ENCODE data around the gene KIF1A.

The KIF1A gene

GRCh38 chr2:240786871-240787311 lies 33.1 kb downstream of the KIF1A start:
- Histone ChIP-seq H3F3A (ENCODE audit: insufficient read depth, low read length) (no peaks in the 10 kb centered on the region), H3K4me3 (ENCODE audit: low read depth, low read length, poor library complexity, severe bottlenecking) (no peak overlapping the region), H3K9ac (ENCODE audit: low read length) (no peak overlapping the region), H4K20me1 (ENCODE audit: insufficient read depth, low read length) (no peaks in the 10 kb centered on the region), H3K27ac (ENCODE audit: low read depth, low read length, poor library complexity, severe bottlenecking) (no peak overlapping the region), H3K27me3 (ENCODE audit: insufficient read depth, low read length) (no peaks in the 10 kb centered on the region), H2AFZ (ENCODE audit: low read length) (no peak overlapping the region), H3K9me3 (ENCODE audit: low read length) (no peaks in the 10 kb centered on the region), H3K36me3 (ENCODE audit: insufficient read depth, low read length) (no peaks in the 10 kb centered on the region), H3K79me2 (ENCODE audit: insufficient read depth, low read length) (no peaks in the 10 kb centered on the region), H3K4me1 (ENCODE audit: insufficient read depth, low read length, severe bottlenecking) (no peaks in the 10 kb centered on the region), H3K9me2 (ENCODE audit: low read depth, low read length) (no peaks in the 10 kb centered on the region), H3K4me2 (ENCODE audit: low read length) (no peak overlapping the region)
- TF ChIP-seq CTCF (IDR thresholded peaks at IDR 0.05; ENCODE audit: low read length), result no peak
- no peak for TF ChIP-seq EZH2 (IDR thresholded peaks at IDR 0.05; ENCODE audit: borderline replicate concordance, low read length)

GRCh38 chr2:240786355-240786841 lies 33.6 kb downstream of the KIF1A start:
- TF ChIP-seq CTCF (IDR thresholded peaks at IDR 0.05; ENCODE audit: low read length) (no peak), EZH2 (IDR thresholded peaks at IDR 0.05; ENCODE audit: borderline replicate concordance, low read length) (no peak)
- H3K36me3 ChIP-seq (ENCODE audit: insufficient read depth, low read length), result no peaks in the 10 kb centered on the region
- no peaks in the 10 kb centered on the region for H3F3A ChIP-seq (ENCODE audit: insufficient read depth, low read length)
- H4K20me1 ChIP-seq (ENCODE audit: insufficient read depth, low read length), result no peaks in the 10 kb centered on the region
- no peak overlapping the region for H3K27ac ChIP-seq (ENCODE audit: low read depth, low read length, poor library complexity, severe bottlenecking)
- no peaks in the 10 kb centered on the region for H3K9me3 ChIP-seq (ENCODE audit: low read length)
- no peak overlapping the region for H3K4me2 ChIP-seq (ENCODE audit: low read length)
- H3K4me3 ChIP-seq (ENCODE audit: low read depth, low read length, poor library complexity, severe bottlenecking), result no peak overlapping the region
- H2AFZ ChIP-seq (ENCODE audit: low read length), result no peak overlapping the region
- no peaks in the 10 kb centered on the region for H3K27me3 ChIP-seq (ENCODE audit: insufficient read depth, low read length)
- no peaks in the 10 kb centered on the region for H3K79me2 ChIP-seq (ENCODE audit: insufficient read depth, low read length)
- no peak overlapping the region for H3K9ac ChIP-seq (ENCODE audit: low read length)
- H3K9me2 ChIP-seq (ENCODE audit: low read depth, low read length), result no peaks in the 10 kb centered on the region
- no peaks in the 10 kb centered on the region for H3K4me1 ChIP-seq (ENCODE audit: insufficient read depth, low read length, severe bottlenecking)

- H3K4me1 ChIP-seq (ENCODE audit: insufficient read depth, low read length, severe bottlenecking), result no peaks in the 10 kb centered on the region
- no peak overlapping the region for H3K9ac ChIP-seq (ENCODE audit: low read length)
- H3K4me2 ChIP-seq (ENCODE audit: low read length), result no peak overlapping the region
- H3K4me3 ChIP-seq (ENCODE audit: low read depth, low read length, poor library complexity, severe bottlenecking), result no peak overlapping the region
- H3F3A ChIP-seq (ENCODE audit: insufficient read depth, low read length), result no peaks in the 10 kb centered on the region
- TF ChIP-seq CTCF (IDR thresholded peaks at IDR 0.05; ENCODE audit: low read length), result no peak
- H3K27me3 ChIP-seq (ENCODE audit: insufficient read depth, low read length), result no peaks in the 10 kb centered on the region
- H3K9me3 ChIP-seq (ENCODE audit: low read length), result no peaks in the 10 kb centered on the region
- H4K20me1 ChIP-seq (ENCODE audit: insufficient read depth, low read length), result no peaks in the 10 kb centered on the region
- no peaks in the 10 kb centered on the region for H3K36me3 ChIP-seq (ENCODE audit: insufficient read depth, low read length)
- no peak overlapping the region for H3K27ac ChIP-seq (ENCODE audit: low read depth, low read length, poor library complexity, severe bottlenecking)
- no peaks in the 10 kb centered on the region for H3K79me2 ChIP-seq (ENCODE audit: insufficient read depth, low read length)
- no peaks in the 10 kb centered on the region for H3K9me2 ChIP-seq (ENCODE audit: low read depth, low read length)
- H2AFZ ChIP-seq (ENCODE audit: low read length), result no peak overlapping the region
These were observed 34.3 kb downstream of the KIF1A start for GRCh38 chr2:240785424-240786335.

Data from OCI-LY1 (cell line).